ENCODE measurements around the gene SDK1. TPM values are rescaled to one million over a fixed set of nuclear protein-coding genes. Genes with fewer than 3 reads are reported as not detected.

The SDK1 gene
- 7.1 TPM for polyA plus RNA-seq (ENCODE audit: insufficient read length)
- long read RNA-seq, donor 1: 0 reads
- long read RNA-seq, donor 2: 0 reads
- long read RNA-seq, donor 3: 0 reads
- long read RNA-seq, donor 4: 0 reads
- long read RNA-seq, donor 5: 0 reads
- long read RNA-seq, donor 6: 0 reads
- long read RNA-seq, donor 7, partial matches to known transcripts: 7 of 7 reads
- long read RNA-seq, donor 7, other reads (novel, unspliced or antisense): 0 of 7 reads
- long read RNA-seq, donor 8: 0 reads

GRCh38 chr7:3300651-3301448, at the start of gene SDK1:
Gene SDK1, plus strand, starts transcription at chr7:3301252. Its CDS starts 335 bp downstream, at chr7:3301587.
- peak; percentile 95 for DNase-seq

GRCh38 chr7:3254718-3255117, 46.3 kb upstream of the SDK1 start:
- no peak for DNase-seq

GRCh38 chr7:3259711-3260400, 41.2 kb upstream of the SDK1 start:
- DNase-seq: no peak

- no peak for DNase-seq
Measured at GRCh38 chr7:3260401-3260715, 40.7 kb upstream of the SDK1 start.

- no peak for DNase-seq
Measured at GRCh38 chr7:3264693-3265339, 36.2 kb upstream of the SDK1 start.

GRCh38 chr7:3265388-3265787, 35.7 kb upstream of the SDK1 start:
- DNase-seq: no peak

- DNase-seq: no peak
Measured at GRCh38 chr7:3266240-3266639, 34.8 kb upstream of the SDK1 start.

- DNase-seq: no peak
Measured at GRCh38 chr7:3267966-3268690, 32.9 kb upstream of the SDK1 start.

- no peak for DNase-seq
Measured at GRCh38 chr7:3270362-3270761, 30.7 kb upstream of the SDK1 start.

GRCh38 chr7:3271298-3271697, 29.8 kb upstream of the SDK1 start:
- DNase-seq: no peak

GRCh38 chr7:3272691-3273141, 28.3 kb upstream of the SDK1 start:
- no peak for DNase-seq

- no peak for DNase-seq
Measured at GRCh38 chr7:3274131-3274530, 26.9 kb upstream of the SDK1 start.

GRCh38 chr7:3277604-3278572, 23.2 kb upstream of the SDK1 start:
- no peak for DNase-seq

- DNase-seq: no peak
Measured at GRCh38 chr7:3279147-3279818, 21.8 kb upstream of the SDK1 start.

- DNase-seq: no peak
Measured at GRCh38 chr7:3280445-3280844, 20.6 kb upstream of the SDK1 start.

- DNase-seq: no peak
Measured at GRCh38 chr7:3280946-3281656, 20.0 kb upstream of the SDK1 start.

- DNase-seq: no peak
Measured at GRCh38 chr7:3282457-3282856, 18.6 kb upstream of the SDK1 start.

GRCh38 chr7:3283130-3283704, 17.8 kb upstream of the SDK1 start:
- DNase-seq: no peak

- DNase-seq: no peak
Measured at GRCh38 chr7:3285652-3286051, 15.4 kb upstream of the SDK1 start.
